Calu3 (cell line): ENCODE data around the gene PDZD2. TPM values are rescaled to one million over a fixed set of nuclear protein-coding genes. Genes with fewer than 3 reads are reported as not detected.

ENCODE experiments used
- BruUV-seq: library from RNA; stranded (reverse); fragments of 400-500 nt; replicated peaks from 2 replicates; lab custom pipeline; 2021; lab: Mats Ljungman, UMichigan
- CTCF ChIA-PET: fragments of 300-600 bp; sonication (Branson Sonifier 250); formaldehyde crosslinking; loops from one replicate; lab custom pipeline; 2022; ENCODE audit warnings: antibody characterized with exemption; lab: Charles Lee
- DNase-seq: peaks from one replicate; pipeline ENCODE4 v3.0.0; 2022
- H3K27ac Mint-ChIP-seq: one replicate; pipeline ENCODE4 v1.8.0; 2022; ENCODE audit warnings: mixed read lengths; ENCODE audit not compliant: unreplicated experiment
- H3K27me3 Mint-ChIP-seq: one replicate; pipeline ENCODE4 v1.8.0; 2022; ENCODE audit warnings: mixed read lengths; ENCODE audit not compliant: unreplicated experiment
- H3K36me3 Mint-ChIP-seq: one replicate; pipeline ENCODE4 v1.8.0; 2022; ENCODE audit warnings: mild to moderate bottlenecking, moderate library complexity, mixed read lengths; ENCODE audit not compliant: insufficient read depth, unreplicated experiment
- H3K4me1 Mint-ChIP-seq: one replicate; pipeline ENCODE4 v1.8.0; 2022; ENCODE audit warnings: mild to moderate bottlenecking, low read depth, mixed read lengths; ENCODE audit not compliant: unreplicated experiment
- H3K4me3 Mint-ChIP-seq: one replicate; pipeline ENCODE4 v1.8.0; 2022; ENCODE audit warnings: mild to moderate bottlenecking, low read depth, moderate library complexity, mixed read lengths; ENCODE audit not compliant: unreplicated experiment
- H3K9me3 Mint-ChIP-seq: one replicate; pipeline ENCODE4 v1.8.0; 2022; ENCODE audit warnings: low read depth, mixed read lengths; ENCODE audit not compliant: unreplicated experiment
- intact Hi-C: fragments of 100-400 bp; cut with micrococcal nuclease; formaldehyde crosslinking; loops from one replicate; pipeline ENCODE4 v1.10.0; 2022; ENCODE audit not compliant: unreplicated experiment
- total RNA-seq: library from RNA; stranded (reverse); gene quantifications from 2 replicates; pipeline ENCODE4 v1.2.3, GENCODE V29; 2022
- TF ChIP-seq, protein P1 (sequence below): fragments of 200-600 bp; IDR thresholded peaks from one replicate; pipeline ENCODE4 v1.8.0; 2022; ENCODE audit warnings: antibody characterized with exemption; ENCODE audit not compliant: unreplicated experiment

The PDZD2 gene
- total RNA-seq, 1 experiment from 2014 or later, result 0.97 TPM

DNA sequence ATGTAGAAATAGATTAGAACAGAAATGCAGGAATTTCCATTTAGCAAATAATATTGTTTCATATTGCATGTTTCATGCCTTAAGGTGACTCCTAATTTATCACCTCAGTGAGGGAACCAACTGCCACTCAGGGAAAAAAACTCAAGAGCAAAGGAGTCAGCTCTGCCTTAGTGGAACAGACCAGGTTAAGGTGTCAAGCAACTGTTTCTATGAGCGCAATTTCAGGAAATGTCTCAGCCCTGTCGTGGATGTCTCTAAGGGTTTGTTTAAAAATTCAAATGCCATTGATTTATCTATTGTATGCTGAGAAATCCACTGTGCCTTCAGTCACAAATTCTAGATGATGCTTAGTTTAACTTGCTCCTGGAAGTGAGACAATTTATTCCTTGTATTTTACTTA lies 34.7 kb upstream of the PDZD2 start:
- Mint-ChIP-seq H3K9me3 (no peaks in the 10 kb centered on the region), H3K4me1 (no peaks in the 10 kb centered on the region), H3K27me3 (peaks cover 30% of the 10 kb centered on the region), H3K27ac (no peak overlapping the region), H3K36me3 (no peaks in the 10 kb centered on the region), H3K4me3 (no peak overlapping the region)
- TF ChIP-seq, protein P1, sequence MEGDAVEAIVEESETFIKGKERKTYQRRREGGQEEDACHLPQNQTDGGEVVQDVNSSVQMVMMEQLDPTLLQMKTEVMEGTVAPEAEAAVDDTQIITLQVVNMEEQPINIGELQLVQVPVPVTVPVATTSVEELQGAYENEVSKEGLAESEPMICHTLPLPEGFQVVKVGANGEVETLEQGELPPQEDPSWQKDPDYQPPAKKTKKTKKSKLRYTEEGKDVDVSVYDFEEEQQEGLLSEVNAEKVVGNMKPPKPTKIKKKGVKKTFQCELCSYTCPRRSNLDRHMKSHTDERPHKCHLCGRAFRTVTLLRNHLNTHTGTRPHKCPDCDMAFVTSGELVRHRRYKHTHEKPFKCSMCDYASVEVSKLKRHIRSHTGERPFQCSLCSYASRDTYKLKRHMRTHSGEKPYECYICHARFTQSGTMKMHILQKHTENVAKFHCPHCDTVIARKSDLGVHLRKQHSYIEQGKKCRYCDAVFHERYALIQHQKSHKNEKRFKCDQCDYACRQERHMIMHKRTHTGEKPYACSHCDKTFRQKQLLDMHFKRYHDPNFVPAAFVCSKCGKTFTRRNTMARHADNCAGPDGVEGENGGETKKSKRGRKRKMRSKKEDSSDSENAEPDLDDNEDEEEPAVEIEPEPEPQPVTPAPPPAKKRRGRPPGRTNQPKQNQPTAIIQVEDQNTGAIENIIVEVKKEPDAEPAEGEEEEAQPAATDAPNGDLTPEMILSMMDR, result no peak
- no TSS peak for BruUV-seq
- DNase-seq, result no peak
- CTCF ChIA-PET, result no interaction called here
- intact Hi-C loops, result no loop called here

DNA sequence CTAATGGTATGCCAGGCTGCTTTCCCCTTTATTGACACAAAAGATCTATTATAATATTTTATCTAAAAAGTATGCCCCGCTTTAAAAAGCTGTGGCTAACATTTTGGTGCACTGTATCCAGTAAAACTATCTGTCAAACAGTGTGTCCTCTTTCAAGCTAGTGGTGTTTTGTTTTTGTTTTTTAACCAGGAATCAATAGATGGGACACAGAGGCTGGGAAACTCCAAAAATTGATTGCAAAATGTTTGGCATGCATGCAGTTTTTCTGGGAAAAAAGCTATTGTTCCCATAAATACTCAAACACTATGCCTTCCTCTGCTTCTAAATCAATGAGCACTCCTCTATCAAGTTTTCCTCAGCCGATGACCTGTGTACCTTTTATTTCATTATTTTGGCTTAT lies 34.3 kb upstream of the PDZD2 start:
- no peaks in the 10 kb centered on the region for H3K36me3 Mint-ChIP-seq

DNA sequence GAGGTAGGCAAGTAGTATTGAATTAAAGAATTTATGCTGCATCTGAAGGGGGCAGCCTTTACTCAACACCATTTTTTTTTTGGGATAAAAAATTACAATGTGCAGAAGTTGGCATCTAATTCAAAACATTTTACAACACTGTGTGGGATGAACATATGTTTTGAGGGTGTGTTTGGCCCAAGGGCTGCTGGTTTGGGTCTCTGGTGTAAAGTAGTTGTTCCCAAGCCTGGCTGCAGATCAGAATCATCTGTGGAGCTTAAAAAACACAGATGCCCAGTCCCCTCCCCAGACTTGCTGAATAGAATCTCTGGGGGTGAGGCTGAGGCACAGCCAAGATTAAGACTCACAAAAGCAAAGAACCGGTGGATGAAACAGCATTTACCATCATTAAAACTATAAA lies 33.0 kb upstream of the PDZD2 start:
- Mint-ChIP-seq H3K27me3 (peaks cover 25% of the 10 kb centered on the region), H3K36me3 (no peaks in the 10 kb centered on the region), H3K9me3 (no peaks in the 10 kb centered on the region), H3K4me1 (no peaks in the 10 kb centered on the region), H3K27ac (no peak overlapping the region), H3K4me3 (no peak overlapping the region)
- DNase-seq, result no peak
- TF ChIP-seq, protein P1, result no peak
- CTCF ChIA-PET, result interaction anchor here (0.7 kb wide), 1 partner anchor 1047 kb away, joined by 3 read pairs; no protein-coding TSS in a partner anchor
- no TSS peak for BruUV-seq
- intact Hi-C loops, result no loop called here

More for the DNA sequence above, 34.3 kb upstream of the PDZD2 start:
- Mint-ChIP-seq H3K27ac (no peak overlapping the region), H3K4me3 (no peak overlapping the region), H3K9me3 (no peaks in the 10 kb centered on the region), H3K4me1 (no peaks in the 10 kb centered on the region), H3K27me3 (peaks cover 30% of the 10 kb centered on the region)
- no peak for DNase-seq
- intact Hi-C loops, result no loop called here
- no TSS peak for BruUV-seq
- CTCF ChIA-PET, result no interaction called here
- TF ChIP-seq, protein P1, result no peak

DNA sequence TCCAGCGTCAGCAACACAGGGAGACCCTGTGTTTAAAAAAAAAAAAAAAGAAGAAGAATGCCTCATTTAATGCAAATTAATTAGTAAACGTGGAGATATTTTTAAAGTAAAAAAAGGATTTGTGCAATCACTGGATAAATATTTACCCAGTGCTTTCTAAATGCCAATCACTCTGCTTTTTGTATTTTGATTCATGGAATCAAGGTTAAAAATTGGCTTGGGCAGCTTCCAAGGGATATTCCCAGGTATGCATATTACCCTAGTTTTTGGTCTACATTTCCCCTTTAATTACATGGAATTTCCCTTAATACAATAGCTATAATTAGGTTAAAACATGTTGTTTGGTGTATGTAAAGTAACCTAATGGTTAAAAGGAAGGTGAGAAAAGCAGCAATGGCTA lies 31.4 kb upstream of the PDZD2 start:
- no peak for DNase-seq
- peaks cover 8% of the 10 kb centered on the region for H3K27me3 Mint-ChIP-seq
- H3K4me1 Mint-ChIP-seq, result no peaks in the 10 kb centered on the region
- intact Hi-C loops, result no loop called here
- TF ChIP-seq, protein P1, result no peak
- no peak overlapping the region for H3K27ac Mint-ChIP-seq
- H3K36me3 Mint-ChIP-seq, result no peaks in the 10 kb centered on the region
- H3K9me3 Mint-ChIP-seq, result no peaks in the 10 kb centered on the region
- CTCF ChIA-PET, result interaction anchor here (0.7 kb wide), 2 partner anchors 136 to 1774 kb away, joined by 4 to 5 read pairs; no protein-coding TSS in a partner anchor
- H3K4me3 Mint-ChIP-seq, result no peak overlapping the region
- no TSS peak for BruUV-seq
